Suprapubic skin (tissue), 4 donors: Measurements from ENCODE around the gene NFIA.

Source experiments
- CTCF ChIP-seq, 2 donors: fragments of 200-600 bp in 1 of 2; fragments of 450-650 bp in 1 of 2; sonication (generic) in 1 of 2; IDR thresholded peaks; one replicate each; pipeline ENCODE4 v1.5.1; 2016 to 2019; ENCODE audit warnings: antibody characterized with exemption in 2 of 2, mild to moderate bottlenecking in 1 of 2, moderate library complexity in 1 of 2
- EP300 ChIP-seq: sonication (generic); formaldehyde crosslinking; IDR thresholded peaks from one replicate; pipeline ENCODE4 v1.6.1; 2017; ENCODE audit warnings: antibody characterized with exemption
- POLR2A ChIP-seq, 2 donors: fragments of 450-650 bp; IDR thresholded peaks; one replicate each; pipeline ENCODE4 v1.6.1; 2017; ENCODE audit warnings: antibody characterized with exemption in 2 of 2, mild to moderate bottlenecking in 2 of 2, moderate library complexity in 2 of 2
- POLR2AphosphoS5 ChIP-seq, 3 donors: sonication (generic); formaldehyde crosslinking; IDR thresholded peaks; one replicate each; pipeline ENCODE4 v1.6.1; 2017; ENCODE audit warnings: antibody characterized with exemption in 3 of 3

DNA sequence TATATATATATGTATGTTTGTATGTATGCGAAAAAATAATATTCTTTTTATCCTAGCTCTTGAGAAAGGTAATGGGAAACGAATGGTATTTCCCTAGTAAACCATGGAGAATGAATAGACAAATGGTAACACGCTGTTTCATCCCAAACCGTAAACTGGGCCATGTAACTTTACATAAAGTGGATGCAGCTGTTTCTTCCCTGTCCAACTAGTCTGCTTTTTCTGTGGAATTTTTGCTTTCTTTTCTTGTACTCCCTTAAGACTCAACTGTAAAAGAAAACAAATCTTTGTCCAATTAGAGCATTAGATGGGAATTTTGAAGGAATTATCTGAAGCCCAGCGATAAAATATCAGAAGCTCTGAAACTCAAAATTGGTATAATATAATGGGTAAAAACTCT is 198.1 kb downstream of the NFIA start:
- TF ChIP-seq CTCF (IDR thresholded peaks at IDR 0.05), result no peak
- TF ChIP-seq POLR2AphosphoS5 (IDR thresholded peaks at IDR 0.05), result no peak
- no peak for TF ChIP-seq POLR2A (IDR thresholded peaks at IDR 0.05)
- TF ChIP-seq EP300, result no peak
